ENCODE measurements around the gene SPAG16.

GRCh38 chr2:214244847-214245246 is 960.6 kb downstream of the SPAG16 start:
- TF ChIP-seq, protein P1, sequence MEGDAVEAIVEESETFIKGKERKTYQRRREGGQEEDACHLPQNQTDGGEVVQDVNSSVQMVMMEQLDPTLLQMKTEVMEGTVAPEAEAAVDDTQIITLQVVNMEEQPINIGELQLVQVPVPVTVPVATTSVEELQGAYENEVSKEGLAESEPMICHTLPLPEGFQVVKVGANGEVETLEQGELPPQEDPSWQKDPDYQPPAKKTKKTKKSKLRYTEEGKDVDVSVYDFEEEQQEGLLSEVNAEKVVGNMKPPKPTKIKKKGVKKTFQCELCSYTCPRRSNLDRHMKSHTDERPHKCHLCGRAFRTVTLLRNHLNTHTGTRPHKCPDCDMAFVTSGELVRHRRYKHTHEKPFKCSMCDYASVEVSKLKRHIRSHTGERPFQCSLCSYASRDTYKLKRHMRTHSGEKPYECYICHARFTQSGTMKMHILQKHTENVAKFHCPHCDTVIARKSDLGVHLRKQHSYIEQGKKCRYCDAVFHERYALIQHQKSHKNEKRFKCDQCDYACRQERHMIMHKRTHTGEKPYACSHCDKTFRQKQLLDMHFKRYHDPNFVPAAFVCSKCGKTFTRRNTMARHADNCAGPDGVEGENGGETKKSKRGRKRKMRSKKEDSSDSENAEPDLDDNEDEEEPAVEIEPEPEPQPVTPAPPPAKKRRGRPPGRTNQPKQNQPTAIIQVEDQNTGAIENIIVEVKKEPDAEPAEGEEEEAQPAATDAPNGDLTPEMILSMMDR (IDR thresholded peaks at IDR 0.05 in 4 of 5, conservative IDR thresholded peaks at IDR 0.05 in 1 of 5) = no peak
- no peak for TF ChIP-seq POLR2A (IDR thresholded peaks at IDR 0.05)
